HepG2 (cell line): ENCODE measurements around the gene AMN.

Experiments used
- CSRNP2 ChIP-seq: sonication (generic); formaldehyde crosslinking; conservative IDR thresholded peaks from 2 replicates; pipeline ENCODE4 v1.8.0; 2022; ENCODE audit warnings: low read depth, missing genetic modification reagents
- EP300 ChIP-seq, 3 experiments: sonication (generic) in 1 of 3; formaldehyde crosslinking in 1 of 3; IDR thresholded peaks; 2 replicates each; pipeline versions ENCODE4 v1.5.1 to v1.6.1; 2011 to 2020; ENCODE audit warnings: low read depth in 2 of 3, low read length in 2 of 3, borderline replicate concordance in 1 of 3, improper control_type of control experiment in 1 of 3, mild to moderate bottlenecking in 1 of 3, missing genetic modification reagents in 1 of 3, moderate library complexity in 1 of 3
- FOXO1 ChIP-seq: sonication (generic); formaldehyde crosslinking; IDR thresholded peaks from 2 replicates; pipeline ENCODE4 v1.4.0; 2020; ENCODE audit warnings: missing genetic modification reagents
- SAFB2 ChIP-seq: sonication (generic); formaldehyde crosslinking; IDR thresholded peaks from 2 replicates; pipeline ENCODE4 v1.5.1; 2020; ENCODE audit warnings: missing genetic modification reagents, low read depth, mild to moderate bottlenecking, borderline replicate concordance
- SMARCC2 ChIP-seq: fragments of 450-650 bp; IDR thresholded peaks from 2 replicates; pipeline ENCODE4 v1.6.1; 2017; ENCODE audit warnings: antibody characterized with exemption, mild to moderate bottlenecking
- STAG1 ChIP-seq: sonication (generic); formaldehyde crosslinking; IDR thresholded peaks from 2 replicates; pipeline ENCODE4 v1.4.0; 2020; ENCODE audit warnings: missing genetic modification reagents
- ZBTB1 ChIP-seq: sonication (generic); formaldehyde crosslinking; IDR thresholded peaks from 2 replicates; pipeline ENCODE4 v1.4.0; 2020; ENCODE audit warnings: missing genetic modification reagents, borderline replicate concordance
- ZNF3 ChIP-seq: IDR thresholded peaks from 2 replicates; pipeline ENCODE4 v1.7.0; 2017; ENCODE audit warnings: inconsistent platforms
- ZNF354B ChIP-seq: sonication (generic); formaldehyde crosslinking; IDR thresholded peaks from 2 replicates; pipeline ENCODE4 v1.8.0; 2022; ENCODE audit warnings: mild to moderate bottlenecking, missing genetic modification reagents
- ZNF407 ChIP-seq: sonication (generic); formaldehyde crosslinking; IDR thresholded peaks from one replicate; pipeline ENCODE4 v1.5.1; 2020; ENCODE audit warnings: mild to moderate bottlenecking, missing genetic modification reagents; ENCODE audit errors: not compliant biosample characterization
- ZNF510 ChIP-seq: sonication (generic); formaldehyde crosslinking; IDR thresholded peaks from 2 replicates; pipeline ENCODE4 v1.4.0; 2020; ENCODE audit warnings: low read depth, mild to moderate bottlenecking, missing genetic modification reagents
- ZNF747 ChIP-seq: sonication (generic); formaldehyde crosslinking; IDR thresholded peaks from 2 replicates; pipeline ENCODE4 v1.8.1; 2023; ENCODE audit warnings: missing genetic modification reagents, mild to moderate bottlenecking, borderline replicate concordance
- ZZZ3 ChIP-seq: sonication (generic); formaldehyde crosslinking; IDR thresholded peaks from 2 replicates; pipeline ENCODE4 v1.4.0; 2020; ENCODE audit warnings: missing genetic modification reagents, mild to moderate bottlenecking, borderline replicate concordance
- TF ChIP-seq, protein P1 (sequence below): sonication (generic); formaldehyde crosslinking; IDR thresholded peaks from 2 replicates; pipeline ENCODE4 v1.5.0; 2020; ENCODE audit warnings: mild to moderate bottlenecking, missing genetic modification reagents, moderate library complexity

GRCh38 chr14:102965282-102965681 lies 42.8 kb downstream of the AMN start:
- TF ChIP-seq SAFB2 (CRISPR knock-in tag) (no peak), ZNF407 (CRISPR knock-in tag) (no peak), FOXO1 (no peak), ZNF510 (no peak), ZBTB1 (CRISPR knock-in tag) (no peak), ZNF3 (CRISPR knock-in tag) (no peak), EP300 (IDR thresholded peaks at IDR 0.05; ENCODE audit: low read depth in 2 of 2, low read length in 2 of 2) (no peak), EP300 (CRISPR knock-in tag; IDR thresholded peaks at IDR 0.05; ENCODE audit: borderline replicate concordance) (no peak), ZZZ3 (no peak), ZNF354B (CRISPR knock-in tag) (no peak), CSRNP2 (CRISPR knock-in tag) (no peak), STAG1 (CRISPR knock-in tag) (no peak), SMARCC2 (no peak), ZNF747 (no peak)
- TF ChIP-seq, protein P1, sequence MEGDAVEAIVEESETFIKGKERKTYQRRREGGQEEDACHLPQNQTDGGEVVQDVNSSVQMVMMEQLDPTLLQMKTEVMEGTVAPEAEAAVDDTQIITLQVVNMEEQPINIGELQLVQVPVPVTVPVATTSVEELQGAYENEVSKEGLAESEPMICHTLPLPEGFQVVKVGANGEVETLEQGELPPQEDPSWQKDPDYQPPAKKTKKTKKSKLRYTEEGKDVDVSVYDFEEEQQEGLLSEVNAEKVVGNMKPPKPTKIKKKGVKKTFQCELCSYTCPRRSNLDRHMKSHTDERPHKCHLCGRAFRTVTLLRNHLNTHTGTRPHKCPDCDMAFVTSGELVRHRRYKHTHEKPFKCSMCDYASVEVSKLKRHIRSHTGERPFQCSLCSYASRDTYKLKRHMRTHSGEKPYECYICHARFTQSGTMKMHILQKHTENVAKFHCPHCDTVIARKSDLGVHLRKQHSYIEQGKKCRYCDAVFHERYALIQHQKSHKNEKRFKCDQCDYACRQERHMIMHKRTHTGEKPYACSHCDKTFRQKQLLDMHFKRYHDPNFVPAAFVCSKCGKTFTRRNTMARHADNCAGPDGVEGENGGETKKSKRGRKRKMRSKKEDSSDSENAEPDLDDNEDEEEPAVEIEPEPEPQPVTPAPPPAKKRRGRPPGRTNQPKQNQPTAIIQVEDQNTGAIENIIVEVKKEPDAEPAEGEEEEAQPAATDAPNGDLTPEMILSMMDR (CRISPR knock-in tag), result no peak
